Upper lobe of right lung (tissue), 1 donor: ENCODE data around the gene STXBP2. TPM values are rescaled to one million over a fixed set of nuclear protein-coding genes. Genes with fewer than 3 reads are reported as not detected.

Experiments used
- ATAC-seq: fragments of 200-7000 bp; cut with Tn5 transposase; one replicate; pipeline ENCODE4 v1.9.1; 2020; ENCODE audit warnings: mild to moderate bottlenecking, moderate library complexity
- DNase-seq: peaks from one replicate; pipeline ENCODE4 v3.0.0-alpha.2; 2020
- H3K27ac ChIP-seq: fragments of 200-600 bp; one replicate; pipeline ENCODE4 v1.8.0; 2022
- H3K27me3 ChIP-seq: fragments of 200-600 bp; one replicate; pipeline ENCODE4 v1.8.0; 2022; ENCODE audit warnings: mild to moderate bottlenecking
- H3K36me3 ChIP-seq: fragments of 200-600 bp; one replicate; pipeline ENCODE4 v1.8.0; 2022
- H3K4me1 ChIP-seq: fragments of 200-600 bp; one replicate; pipeline ENCODE4 v1.8.0; 2022
- H3K4me3 ChIP-seq: fragments of 200-600 bp; one replicate; pipeline ENCODE4 v1.8.0; 2022; ENCODE audit warnings: mild to moderate bottlenecking
- H3K9me3 ChIP-seq: fragments of 200-600 bp; one replicate; pipeline ENCODE4 v1.8.0; 2022
- intact Hi-C: fragments of 100-400 bp; cut with DNase I; formaldehyde crosslinking; loops from one replicate; pipeline ENCODE4 v1.11.0; 2022
- total RNA-seq: library from RNA; stranded (reverse); fragmentation: NEBNext Ultra II Directional; extraction: Animal tissue kit (Norgen Biotek cat#: 25700); gene quantifications from one replicate; pipeline ENCODE4 v1.2.1, GENCODE V29; 2021
- TF ChIP-seq, protein P1 (sequence below): fragments of 200-600 bp; IDR thresholded peaks from one replicate; pipeline ENCODE4 v1.8.0; 2022; ENCODE audit warnings: antibody characterized with exemption
- donor health status: DM: no; HTN: yes; CAD: no; lungs with severe emphysema.

STXBP2 gene
- total RNA-seq, 1 donor from 2014 or later, result 162 TPM

DNA sequence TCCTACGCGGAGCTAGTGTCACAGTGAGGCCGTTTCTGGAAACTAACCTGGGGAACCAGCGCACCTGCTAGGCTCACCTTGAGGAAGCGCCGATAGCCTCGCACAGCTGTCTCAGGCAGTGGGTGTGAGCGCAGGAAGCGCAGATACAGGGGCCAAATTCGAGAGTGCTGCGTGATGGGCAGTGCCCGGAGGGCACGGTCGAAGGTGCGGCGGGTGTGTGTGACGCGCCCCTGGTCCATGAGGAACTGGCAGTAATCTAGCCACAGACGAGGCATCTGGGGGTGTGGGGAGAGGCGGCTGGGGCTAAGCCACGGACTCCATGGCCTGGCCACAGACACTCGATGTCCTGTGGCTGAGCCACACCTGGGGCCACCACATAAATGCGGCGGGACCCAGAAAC, 9.7 kb upstream of the STXBP2 start:
- Histone ChIP-seq H3K4me3 (no peak overlapping the region), H3K4me1 (peaks cover 18% of the 10 kb centered on the region), H3K27ac (no peak overlapping the region), H3K36me3 (peaks cover 52% of the 10 kb centered on the region), H3K9me3 (no peaks in the 10 kb centered on the region), H3K27me3 (no peaks in the 10 kb centered on the region)
- no peak for DNase-seq
- no peak for ATAC-seq
- TF ChIP-seq, protein P1, sequence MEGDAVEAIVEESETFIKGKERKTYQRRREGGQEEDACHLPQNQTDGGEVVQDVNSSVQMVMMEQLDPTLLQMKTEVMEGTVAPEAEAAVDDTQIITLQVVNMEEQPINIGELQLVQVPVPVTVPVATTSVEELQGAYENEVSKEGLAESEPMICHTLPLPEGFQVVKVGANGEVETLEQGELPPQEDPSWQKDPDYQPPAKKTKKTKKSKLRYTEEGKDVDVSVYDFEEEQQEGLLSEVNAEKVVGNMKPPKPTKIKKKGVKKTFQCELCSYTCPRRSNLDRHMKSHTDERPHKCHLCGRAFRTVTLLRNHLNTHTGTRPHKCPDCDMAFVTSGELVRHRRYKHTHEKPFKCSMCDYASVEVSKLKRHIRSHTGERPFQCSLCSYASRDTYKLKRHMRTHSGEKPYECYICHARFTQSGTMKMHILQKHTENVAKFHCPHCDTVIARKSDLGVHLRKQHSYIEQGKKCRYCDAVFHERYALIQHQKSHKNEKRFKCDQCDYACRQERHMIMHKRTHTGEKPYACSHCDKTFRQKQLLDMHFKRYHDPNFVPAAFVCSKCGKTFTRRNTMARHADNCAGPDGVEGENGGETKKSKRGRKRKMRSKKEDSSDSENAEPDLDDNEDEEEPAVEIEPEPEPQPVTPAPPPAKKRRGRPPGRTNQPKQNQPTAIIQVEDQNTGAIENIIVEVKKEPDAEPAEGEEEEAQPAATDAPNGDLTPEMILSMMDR, result no peak
- intact Hi-C loops, result no loop called here

DNA sequence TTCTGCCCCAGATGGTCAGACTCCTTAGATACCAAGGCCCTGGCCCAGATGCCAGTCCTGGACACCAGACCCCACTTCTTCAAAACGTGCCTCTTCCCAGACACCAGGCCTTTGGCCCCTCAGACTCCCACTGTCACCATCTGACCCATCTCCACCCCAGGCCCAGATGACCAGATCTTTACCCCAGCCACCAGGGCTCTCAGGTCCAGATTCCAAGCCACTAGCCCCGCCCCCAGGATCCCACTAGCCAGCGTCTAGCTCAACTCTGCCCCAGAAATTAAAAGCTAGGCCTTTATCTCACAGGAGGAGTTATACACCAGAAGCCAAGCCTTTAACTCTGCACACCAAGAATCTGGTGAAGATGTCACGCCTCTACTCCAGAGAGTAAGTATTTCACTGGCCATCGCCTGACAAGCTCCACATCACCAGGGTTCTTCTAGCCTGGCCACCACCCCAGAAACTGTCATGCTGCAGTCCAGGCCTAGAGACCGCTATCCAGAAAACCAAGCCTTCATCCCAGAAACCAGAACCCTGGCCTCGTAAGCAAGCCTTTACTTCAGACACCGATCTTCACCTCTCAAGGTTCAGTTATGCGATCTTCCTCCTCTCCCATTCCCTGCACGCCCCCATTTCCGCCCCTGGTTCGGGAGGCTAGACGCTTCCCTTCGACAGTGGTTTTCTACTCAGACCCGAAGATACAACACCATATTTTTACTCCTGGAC, 8.2 kb upstream of the STXBP2 start:
- H3K9me3 ChIP-seq, result no peaks in the 10 kb centered on the region
- H3K4me1 ChIP-seq, result peaks cover 18% of the 10 kb centered on the region
- peaks cover 39% of the 10 kb centered on the region for H3K36me3 ChIP-seq
- DNase-seq (no peak), ATAC-seq (no peak)
- intact Hi-C loops, result no loop called here
- no peaks in the 10 kb centered on the region for H3K27me3 ChIP-seq
- H3K27ac ChIP-seq, result peak overlapping the region; percentile 82
- peak overlapping the region; percentile 82 for H3K4me3 ChIP-seq
- TF ChIP-seq, protein P1, result no peak

DNA sequence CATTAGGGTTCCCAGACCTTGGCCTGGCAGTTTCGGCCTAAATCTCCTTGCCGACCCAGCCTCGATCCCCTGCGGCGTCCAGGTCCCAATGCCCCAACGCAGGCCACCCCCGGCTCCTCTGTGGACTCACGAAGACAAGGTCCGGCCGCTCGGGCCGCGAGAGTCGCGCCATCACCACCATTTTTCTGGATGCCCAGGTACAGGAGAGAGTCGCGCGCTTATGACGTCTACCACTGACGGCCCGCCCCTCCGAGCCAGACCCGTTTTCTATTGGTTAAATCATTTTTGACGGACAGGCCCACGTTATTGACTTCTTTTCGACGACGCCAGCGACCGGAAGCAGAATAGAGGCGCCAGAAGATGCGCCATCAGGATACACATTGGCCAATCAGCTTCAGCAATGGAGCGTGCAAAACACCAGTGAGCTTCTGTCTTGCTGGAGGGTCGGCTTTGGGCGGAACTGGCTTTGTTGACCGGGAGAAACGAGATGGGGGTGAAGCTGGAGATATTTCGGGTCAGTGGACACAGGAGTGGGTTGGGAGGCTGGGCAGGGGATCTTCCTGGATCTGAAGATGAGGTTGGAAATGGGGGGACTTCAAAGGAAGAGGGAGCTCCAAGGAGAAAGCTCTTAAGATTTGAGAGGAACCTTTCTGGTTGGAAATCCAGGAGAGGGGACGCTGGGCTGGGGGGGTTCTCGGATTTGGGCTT, 7.4 kb upstream of the STXBP2 start, which contains the start of the genes PET100 and XAB2:
Gene PET100, plus strand, starts transcription at position 447 of the 708 bp plus-strand sequence. Its CDS starts 41 bp downstream, at position 488.
Gene XAB2, minus strand, starts transcription at position 199 of the 708 bp plus-strand sequence. Its CDS starts 18 bp downstream, at position 181.
- intact Hi-C loops, result no loop called here
- H3K4me3 ChIP-seq, result peak within 1 kb of the TSS; percentile 82
- TF ChIP-seq, protein P1, result no peak
- no peaks in the 10 kb centered on the region for H3K9me3 ChIP-seq
- peak within 1 kb of the TSS; percentile 82 for H3K27ac ChIP-seq
- H3K36me3 ChIP-seq, result peaks cover 32% of the 10 kb centered on the region
- DNase-seq (peak; percentile 95), ATAC-seq (peak; percentile 96)
- H3K27me3 ChIP-seq, result no peaks in the 10 kb centered on the region
- H3K4me1 ChIP-seq, result peaks cover 18% of the 10 kb centered on the region

DNA sequence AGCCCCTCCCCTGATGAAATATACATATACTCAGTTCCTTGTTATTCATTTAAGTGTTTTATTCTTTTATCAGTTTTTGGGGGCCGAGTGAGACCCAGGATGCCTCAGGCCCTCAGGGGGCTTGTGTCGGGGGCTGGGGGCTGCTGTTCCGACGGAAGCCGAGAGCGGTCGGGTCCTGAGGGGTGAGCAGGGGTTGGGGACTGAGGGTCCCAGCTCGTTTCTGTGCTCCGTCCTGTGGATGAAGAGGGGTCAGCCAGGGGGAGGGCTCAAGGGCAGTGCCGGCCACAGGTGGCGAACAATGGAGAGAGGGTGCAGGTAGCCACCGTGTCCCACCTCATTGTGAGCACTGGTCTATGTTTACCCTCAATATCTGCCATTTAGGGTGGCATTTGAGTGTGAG, 5.3 kb upstream of the STXBP2 start:
- Histone ChIP-seq H3K27me3 (no peaks in the 10 kb centered on the region), H3K36me3 (peaks cover 14% of the 10 kb centered on the region), H3K4me3 (no peak overlapping the region), H3K4me1 (peaks cover 18% of the 10 kb centered on the region), H3K27ac (no peak overlapping the region), H3K9me3 (no peaks in the 10 kb centered on the region)
- no peak for ATAC-seq
- DNase-seq, result no peak
- intact Hi-C loops, result no loop called here
- TF ChIP-seq, protein P1, result no peak

DNA sequence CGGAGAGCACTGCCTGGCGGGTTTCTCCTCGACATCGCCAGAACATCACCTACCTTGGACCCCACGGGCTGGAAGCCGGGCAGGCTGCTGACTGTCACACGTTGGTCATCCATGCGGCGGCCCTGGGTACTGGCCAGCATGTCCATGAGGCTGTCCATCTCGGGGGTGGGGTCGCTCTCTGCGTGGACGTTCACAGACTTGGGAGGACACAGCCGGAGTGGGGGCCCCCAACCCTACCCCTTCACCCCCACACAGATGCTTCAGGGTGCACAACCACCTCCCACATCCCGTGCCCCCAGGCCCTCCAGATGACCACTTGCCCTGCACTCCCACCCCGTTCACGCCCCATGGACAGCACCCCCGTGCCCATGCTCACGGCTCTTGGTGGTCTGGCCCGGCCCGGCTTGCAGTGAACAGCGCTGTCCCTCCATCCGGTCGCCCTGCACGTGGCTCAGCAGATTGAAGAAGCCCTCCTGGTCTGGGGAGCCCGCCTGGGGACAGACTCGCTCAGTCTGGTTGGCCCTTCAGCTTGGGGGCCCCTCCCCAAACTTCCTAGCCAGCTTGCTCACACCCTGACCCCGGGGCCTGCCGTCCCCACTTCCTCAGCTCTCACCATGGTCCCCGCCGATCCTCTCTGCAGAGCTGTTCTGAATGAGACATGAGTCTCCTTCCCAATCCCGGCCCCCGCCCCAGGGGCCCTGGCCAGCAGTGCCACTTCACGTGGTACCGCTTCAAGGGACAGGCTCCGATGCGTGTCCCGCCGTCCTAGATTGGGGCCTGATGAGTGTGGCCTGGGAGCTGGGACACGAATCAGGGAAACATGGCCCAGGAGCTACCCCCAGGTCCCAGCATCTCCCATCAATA, 4.3 kb upstream of the STXBP2 start:
- Histone ChIP-seq H3K4me1 (peaks cover 18% of the 10 kb centered on the region), H3K27ac (no peak overlapping the region), H3K36me3 (peaks cover 7% of the 10 kb centered on the region), H3K9me3 (no peaks in the 10 kb centered on the region), H3K4me3 (no peak overlapping the region), H3K27me3 (no peaks in the 10 kb centered on the region)
- intact Hi-C loops, result no loop called here
- DNase-seq (no peak), ATAC-seq (no peak)
- TF ChIP-seq, protein P1, result no peak
